Neural cell (in vitro differentiated cells): Measurements from ENCODE around the gene TGDS. TPM values are rescaled to one million over a fixed set of nuclear protein-coding genes. Genes with fewer than 3 reads are reported as not detected.

Source experiments
- H2AFZ ChIP-seq: fragments of 200-600, 300-800 bp; sonication (generic), shearing (Covaris generic); 2 replicates; pipeline ENCODE4 v1.6.0; 2014; ENCODE audit warnings: low read depth, mild to moderate bottlenecking, antibody characterized with exemption, low read length, moderate library complexity
- H3F3A ChIP-seq: fragments of 200-600 bp; shearing (Covaris generic); 2 replicates; pipeline ENCODE4 v1.6.1; 2016; ENCODE audit warnings: mild to moderate bottlenecking, moderate library complexity, mixed read lengths, antibody characterized with exemption, low read length; ENCODE audit not compliant: insufficient read depth, poor library complexity, severe bottlenecking
- H3K27ac ChIP-seq: fragments of 200-600, 300-800 bp; sonication (generic), shearing (Covaris generic); 2 replicates; pipeline ENCODE4 v1.5.1; 2014; ENCODE audit warnings: mild to moderate bottlenecking, low read length, moderate library complexity
- H3K27me3 ChIP-seq: fragments of 300-800, 200-600 bp; sonication (generic), shearing (Covaris generic); 2 replicates; pipeline ENCODE4 v1.6.0; 2014; ENCODE audit warnings: mild to moderate bottlenecking, low read depth, low read length, moderate library complexity; ENCODE audit not compliant: insufficient read depth
- H3K36me3 ChIP-seq: fragments of 300-800, 200-600 bp; sonication (generic), shearing (Covaris generic); 2 replicates; pipeline ENCODE4 v1.5.1; 2014; ENCODE audit warnings: mild to moderate bottlenecking, antibody characterized with exemption, low read length, moderate library complexity; ENCODE audit not compliant: insufficient read depth
- H3K4me2 ChIP-seq: fragments of 300-800, 200-600 bp; sonication (generic), shearing (Covaris generic); 2 replicates; pipeline ENCODE4 v1.6.0; 2014; ENCODE audit warnings: mild to moderate bottlenecking, low read length
- H3K4me3 ChIP-seq: fragments of 300-800, 200-600 bp; sonication (generic), shearing (Covaris generic); 2 replicates; pipeline ENCODE4 v1.5.1; 2014; ENCODE audit warnings: mild to moderate bottlenecking, low read length, moderate library complexity
- H3K79me2 ChIP-seq: fragments of 200-600 bp; shearing (Covaris generic); replicated peaks from 2 replicates; pipeline ENCODE4 v1.6.0; 2014; ENCODE audit warnings: mild to moderate bottlenecking, low read length, moderate library complexity; ENCODE audit not compliant: insufficient read depth
- H3K9ac ChIP-seq: fragments of 300-800, 200-600 bp; sonication (generic), shearing (Covaris generic); 2 replicates; pipeline ENCODE4 v1.6.1; 2016; ENCODE audit warnings: mild to moderate bottlenecking, low read length, mixed read lengths
- H3K9me2 ChIP-seq: fragments of 200-600 bp; shearing (Covaris generic); 2 replicates; pipeline ENCODE4 v1.6.1; 2016; ENCODE audit warnings: mild to moderate bottlenecking, low read length, mixed read lengths; ENCODE audit not compliant: insufficient read depth
- H3K9me3 ChIP-seq: fragments of 200-600, 300-800 bp; sonication (generic), shearing (Covaris generic); 2 replicates; pipeline ENCODE4 v1.6.1; 2016; ENCODE audit warnings: mild to moderate bottlenecking, mixed run types, low read length, moderate library complexity, mixed read lengths
- H4K20me1 ChIP-seq: fragments of 200-600 bp; shearing (Covaris generic); 2 replicates; pipeline ENCODE4 v1.6.1; 2016; ENCODE audit warnings: mild to moderate bottlenecking, mixed run types; ENCODE audit not compliant: insufficient read depth
- CTCF ChIP-seq: fragments of 450-650 bp; IDR thresholded peaks from 2 replicates; pipeline ENCODE4 v1.5.1; 2014; ENCODE audit warnings: antibody characterized with exemption, mild to moderate bottlenecking, moderate library complexity; ENCODE audit not compliant: poor library complexity, severe bottlenecking
- EP300 ChIP-seq: fragments of 450-650 bp; conservative IDR thresholded peaks from 2 replicates; pipeline ENCODE4 v1.6.1; 2014; ENCODE audit warnings: antibody characterized with exemption, mild to moderate bottlenecking, moderate library complexity; ENCODE audit not compliant: poor library complexity, severe bottlenecking
- EZH2 ChIP-seq: fragments of 200-600, 300-800 bp; shearing (Covaris generic), sonication (generic); IDR thresholded peaks from 2 replicates; pipeline ENCODE4 v1.6.1; 2014; ENCODE audit warnings: antibody characterized with exemption, low read length, borderline replicate concordance, mild to moderate bottlenecking; ENCODE audit not compliant: insufficient read depth, poor library complexity, severe bottlenecking
- MXI1 ChIP-seq: fragments of 450-650 bp; conservative IDR thresholded peaks from 2 replicates; pipeline ENCODE4 v1.6.1; 2014; ENCODE audit warnings: antibody characterized with exemption, mild to moderate bottlenecking; ENCODE audit not compliant: poor library complexity, severe bottlenecking
- POLR2AphosphoS5 ChIP-seq: IDR thresholded peaks from 2 replicates; pipeline ENCODE4 v1.6.1; 2012
- RAD21 ChIP-seq: fragments of 450-650 bp; conservative IDR thresholded peaks from 2 replicates; pipeline ENCODE4 v1.6.1; 2014; ENCODE audit warnings: antibody characterized with exemption, mild to moderate bottlenecking, moderate library complexity
- SMC3 ChIP-seq: fragments of 450-650 bp; conservative IDR thresholded peaks from 2 replicates; pipeline ENCODE4 v1.6.1; 2014; ENCODE audit warnings: antibody characterized with exemption, mild to moderate bottlenecking, moderate library complexity; ENCODE audit not compliant: poor library complexity
- TAF1 ChIP-seq: IDR thresholded peaks from 2 replicates; pipeline ENCODE4 v1.6.1; 2012; ENCODE audit warnings: low read depth
- polyA plus RNA-seq: library from polyadenylated mRNA; depleted of rRNA; stranded (reverse); fragments of >200 nt; gene quantifications from 2 replicates; pipeline ENCODE4 v1.2.3, GENCODE V29; 2014
- TF ChIP-seq, protein P1 (sequence below): IDR thresholded peaks from 2 replicates; pipeline ENCODE4 v1.6.1; 2012; ENCODE audit warnings: borderline replicate concordance

TGDS gene
- polyA plus RNA-seq, 1 donor from 2014 or later = 10.2 TPM

DNA sequence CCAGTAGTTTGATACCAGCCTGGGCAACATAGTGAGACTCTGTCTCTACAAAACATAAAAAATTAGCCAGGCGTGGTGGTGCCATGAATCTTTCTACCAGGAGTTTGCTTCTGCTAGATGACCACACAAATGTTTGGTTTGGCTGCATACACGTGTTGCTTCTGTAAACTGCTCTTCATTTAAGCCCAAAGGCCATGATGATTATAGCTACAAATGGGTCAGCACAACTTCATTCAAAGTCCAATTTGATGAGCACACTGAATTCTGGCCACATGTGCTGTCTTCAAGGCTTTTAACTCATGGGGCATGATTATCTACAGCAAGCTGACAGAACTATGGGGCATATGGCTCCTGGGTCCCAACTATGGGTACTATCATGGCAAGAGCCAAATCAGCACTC is 70.2 kb downstream of the TGDS start:
- Histone ChIP-seq H2AFZ (no peak overlapping the region), H3K79me2 (no peaks in the 10 kb centered on the region), H3K9ac (no peak overlapping the region), H3K27me3 (no peaks in the 10 kb centered on the region), H3K9me2 (no peaks in the 10 kb centered on the region), H3F3A (no peaks in the 10 kb centered on the region), H3K4me3 (no peak overlapping the region), H3K27ac (no peak overlapping the region), H3K4me2 (no peak overlapping the region), H3K9me3 (no peaks in the 10 kb centered on the region), H3K36me3 (no peaks in the 10 kb centered on the region), H4K20me1 (no peaks in the 10 kb centered on the region)
- no peak for TF ChIP-seq EP300
- no peak for TF ChIP-seq POLR2AphosphoS5
- no peak for TF ChIP-seq MXI1
- TF ChIP-seq EZH2 = no peak
- TF ChIP-seq CTCF = no peak
- TF ChIP-seq RAD21 = no peak
- no peak for TF ChIP-seq TAF1
- no peak for TF ChIP-seq SMC3
- TF ChIP-seq, protein P1, sequence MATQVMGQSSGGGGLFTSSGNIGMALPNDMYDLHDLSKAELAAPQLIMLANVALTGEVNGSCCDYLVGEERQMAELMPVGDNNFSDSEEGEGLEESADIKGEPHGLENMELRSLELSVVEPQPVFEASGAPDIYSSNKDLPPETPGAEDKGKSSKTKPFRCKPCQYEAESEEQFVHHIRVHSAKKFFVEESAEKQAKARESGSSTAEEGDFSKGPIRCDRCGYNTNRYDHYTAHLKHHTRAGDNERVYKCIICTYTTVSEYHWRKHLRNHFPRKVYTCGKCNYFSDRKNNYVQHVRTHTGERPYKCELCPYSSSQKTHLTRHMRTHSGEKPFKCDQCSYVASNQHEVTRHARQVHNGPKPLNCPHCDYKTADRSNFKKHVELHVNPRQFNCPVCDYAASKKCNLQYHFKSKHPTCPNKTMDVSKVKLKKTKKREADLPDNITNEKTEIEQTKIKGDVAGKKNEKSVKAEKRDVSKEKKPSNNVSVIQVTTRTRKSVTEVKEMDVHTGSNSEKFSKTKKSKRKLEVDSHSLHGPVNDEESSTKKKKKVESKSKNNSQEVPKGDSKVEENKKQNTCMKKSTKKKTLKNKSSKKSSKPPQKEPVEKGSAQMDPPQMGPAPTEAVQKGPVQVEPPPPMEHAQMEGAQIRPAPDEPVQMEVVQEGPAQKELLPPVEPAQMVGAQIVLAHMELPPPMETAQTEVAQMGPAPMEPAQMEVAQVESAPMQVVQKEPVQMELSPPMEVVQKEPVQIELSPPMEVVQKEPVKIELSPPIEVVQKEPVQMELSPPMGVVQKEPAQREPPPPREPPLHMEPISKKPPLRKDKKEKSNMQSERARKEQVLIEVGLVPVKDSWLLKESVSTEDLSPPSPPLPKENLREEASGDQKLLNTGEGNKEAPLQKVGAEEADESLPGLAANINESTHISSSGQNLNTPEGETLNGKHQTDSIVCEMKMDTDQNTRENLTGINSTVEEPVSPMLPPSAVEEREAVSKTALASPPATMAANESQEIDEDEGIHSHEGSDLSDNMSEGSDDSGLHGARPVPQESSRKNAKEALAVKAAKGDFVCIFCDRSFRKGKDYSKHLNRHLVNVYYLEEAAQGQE = no peak

- no peak for TF ChIP-seq EP300
- no peak for TF ChIP-seq TAF1
- TF ChIP-seq RAD21 = no peak
- no peak for TF ChIP-seq CTCF
- TF ChIP-seq, protein P1 = no peak
- TF ChIP-seq EZH2 = no peak
- no peak for TF ChIP-seq POLR2AphosphoS5
- no peak for TF ChIP-seq MXI1
- TF ChIP-seq SMC3 = no peak
These were observed 71.5 kb downstream of the TGDS start for GRCh38 chr13:94524407-94524806.

More at GRCh38 chr13:94524407-94524806, 71.5 kb downstream of the TGDS start:
- Histone ChIP-seq H4K20me1 (no peaks in the 10 kb centered on the region), H3K9me3 (no peaks in the 10 kb centered on the region), H3K79me2 (no peaks in the 10 kb centered on the region), H3F3A (no peaks in the 10 kb centered on the region), H3K9me2 (no peaks in the 10 kb centered on the region), H2AFZ (no peak overlapping the region), H3K27ac (no peak overlapping the region), H3K36me3 (no peaks in the 10 kb centered on the region), H3K27me3 (no peaks in the 10 kb centered on the region), H3K4me2 (no peak overlapping the region), H3K4me3 (no peak overlapping the region), H3K9ac (no peak overlapping the region)
